GM20000 (cell line): ENCODE measurements around the gene SHROOM4.

Experiments
- DNase-seq: peaks from one replicate; pipeline ENCODE4 v3.0.0; 2012; ENCODE audit warnings: low spot score
- CTCF ChIP-seq: IDR thresholded peaks from 2 replicates; pipeline ENCODE4 v1.5.1; 2012; ENCODE audit warnings: mild to moderate bottlenecking, control low read depth; ENCODE audit errors: extremely low read depth, missing control alignments

SHROOM4 gene

DNA sequence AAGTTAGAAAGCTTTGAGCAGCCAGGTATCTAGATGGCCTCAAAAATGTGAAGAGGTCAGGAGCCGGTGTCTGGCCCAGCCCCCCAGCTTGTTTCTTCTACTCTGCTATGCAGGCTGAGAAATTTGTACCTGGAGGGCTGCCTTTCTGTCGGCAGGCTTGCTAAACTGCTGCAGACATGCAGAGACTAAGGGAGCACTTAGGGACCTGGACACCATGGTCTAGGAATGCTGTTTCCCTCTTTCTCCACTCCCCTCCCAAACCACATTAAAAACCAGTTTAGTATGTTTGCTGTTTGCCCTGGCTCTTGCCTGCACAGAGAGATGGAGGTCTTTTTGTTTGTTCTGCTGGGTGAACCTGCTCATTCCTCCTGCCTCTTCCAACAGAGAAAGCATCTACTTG, 186.3 kb downstream of the SHROOM4 start:
- TF ChIP-seq CTCF: no peak
- DNase-seq: no peak

DNA sequence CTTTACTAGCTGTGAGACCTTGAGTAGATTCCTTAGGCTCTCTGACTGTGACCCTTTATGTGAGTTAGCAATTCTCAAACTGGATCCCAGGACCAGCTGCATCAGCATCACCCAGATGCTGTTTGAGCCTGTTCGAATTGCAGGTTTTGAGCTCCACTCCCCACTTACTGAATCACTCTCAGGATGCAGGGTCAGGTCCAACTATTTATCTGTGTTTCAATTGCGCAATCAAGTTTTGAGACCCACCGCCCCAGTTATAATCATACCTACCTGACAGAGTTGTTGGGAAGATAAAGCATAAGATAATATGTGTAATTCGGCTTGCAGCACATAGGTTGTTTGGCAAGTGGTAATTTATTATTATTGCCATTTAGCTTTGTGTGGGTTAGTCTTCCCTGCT, 187.6 kb downstream of the SHROOM4 start:
- DNase-seq: no peak
- no peak for TF ChIP-seq CTCF

DNA sequence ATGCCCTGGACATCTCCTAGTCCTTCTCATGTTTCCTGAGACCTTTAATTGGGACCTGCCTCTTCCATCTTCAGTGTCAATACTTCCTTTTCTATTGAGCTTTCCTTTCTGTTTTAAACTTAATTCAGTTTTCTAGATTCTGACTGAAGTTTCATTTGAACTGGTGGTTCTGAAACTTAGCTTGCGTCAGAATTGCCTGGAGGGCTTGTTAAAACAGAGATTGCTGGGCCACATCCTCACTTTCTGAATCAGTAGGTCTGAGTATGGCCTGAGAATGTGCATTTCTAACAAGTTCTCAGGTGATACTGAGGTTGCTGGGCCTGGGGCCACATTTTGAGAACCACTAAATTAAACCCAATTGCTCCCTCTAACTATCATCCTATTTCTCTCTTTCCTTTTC, 191.2 kb downstream of the SHROOM4 start:
- DNase-seq: no peak
- no peak for TF ChIP-seq CTCF

DNA sequence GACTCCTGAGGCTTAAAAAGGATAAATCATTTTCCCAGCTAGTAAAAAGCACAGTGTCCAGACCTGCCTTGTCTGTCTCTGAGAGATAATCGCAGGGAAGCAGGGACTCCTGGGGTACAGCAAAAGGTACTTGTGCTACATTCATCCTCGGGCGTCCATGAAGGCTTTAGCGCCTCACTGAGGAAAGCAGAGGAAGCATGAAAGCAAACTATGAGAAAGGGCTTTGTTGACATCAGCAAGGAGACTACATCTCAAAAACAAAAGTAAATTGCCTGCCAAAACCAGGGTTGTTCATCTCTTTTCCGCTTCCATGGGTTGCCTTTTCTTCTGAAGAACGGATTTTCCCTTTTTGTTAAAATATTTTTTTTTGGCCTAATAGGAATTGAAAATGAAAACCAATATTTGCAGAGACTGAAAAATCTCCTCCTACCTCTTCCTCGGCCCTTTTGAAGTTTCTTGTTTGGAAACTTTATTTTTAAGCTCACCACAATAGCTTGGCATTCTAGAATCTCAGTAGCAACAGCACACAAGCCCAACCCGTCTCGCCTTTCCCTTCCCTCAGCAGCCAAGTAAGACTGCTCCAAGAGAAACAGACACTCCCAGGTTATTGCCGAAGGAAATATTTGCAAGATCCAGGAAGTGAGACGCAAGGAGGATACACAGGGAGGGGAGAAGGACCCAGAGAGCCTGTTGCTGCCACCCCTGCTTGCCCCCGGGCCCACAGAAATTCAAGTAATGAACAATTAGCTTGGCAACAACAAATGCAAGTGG, 195.0 kb downstream of the SHROOM4 start:
- no peak for TF ChIP-seq CTCF
- DNase-seq: no peak

- no peak for DNase-seq
- TF ChIP-seq CTCF: no peak
Observed at GRCh38 chrX:50617183-50617582, 196.8 kb downstream of the SHROOM4 start.

- no peak for TF ChIP-seq CTCF
- no peak for DNase-seq
Observed at GRCh38 chrX:50615570-50616158, 198.3 kb downstream of the SHROOM4 start.

- no peak for DNase-seq
- no peak for TF ChIP-seq CTCF
Observed at GRCh38 chrX:50614460-50614859, 199.5 kb downstream of the SHROOM4 start.
